ENCODE data around the gene MTUS2. TPM values are rescaled to one million over a fixed set of nuclear protein-coding genes. Genes with fewer than 3 reads are reported as not detected.

MTUS2 gene
- polyA plus RNA-seq, 2 of the 4 experiments (the other 2 are of a cell fraction), result not detected

- TF ChIP-seq PBX3 (IDR thresholded peaks at IDR 0.05) (no peak), JUN (IDR thresholded peaks at IDR 0.05) (no peak), SMC3 (IDR thresholded peaks at IDR 0.05) (no peak), MAZ (IDR thresholded peaks at IDR 0.05; ENCODE audit: borderline replicate concordance, low read depth, low read length) (no peak), ATOH8 (CRISPR knock-in tag; IDR thresholded peaks at IDR 0.05; ENCODE audit: low read depth) (no peak), CEBPB (IDR thresholded peaks at IDR 0.05) (no peak)
These were observed 685.8 kb downstream of the MTUS2 start (continued) for GRCh38 chr13:29505950-29506349.

GRCh38 chr13:29507356-29507755, 687.2 kb downstream of the MTUS2 start:
- Histone ChIP-seq H3K4me1 (peaks cover 5% of the 10 kb centered on the region; the same call in 1 of the 3 replicates), H3K4me3 (no peak overlapping the region), H3K4me2 (no peak overlapping the region), H3K9me3 (no peaks in the 10 kb centered on the region), H3K27ac (no peak overlapping the region)
- DNase-seq (ENCODE audit: low read depth in 1 of 2, low spot score in 1 of 2) (no peak), ATAC-seq (no peak), FAIRE-seq (no peak)
- POLR2A ChIA-PET, result no interaction called here
- CTCF ChIA-PET, result interaction anchor here (0.7 to 4.8 kb wide), 21 partner anchors 10 to 608 kb away, joined by 3 to 43 read pairs (median 5); no protein-coding TSS in a partner anchor
- WGBS (ENCODE audit: missing lambda C conversion rate), result 76% methylated on average over 9 of the region's 14 CpGs
- TF ChIP-seq GATA3 (IDR thresholded peaks at IDR 0.05; ENCODE audit: borderline replicate concordance), result no peak
- no peak for TF ChIP-seq MAZ (IDR thresholded peaks at IDR 0.05; ENCODE audit: borderline replicate concordance, low read depth, low read length)
- TF ChIP-seq POLR2A (IDR thresholded peaks at IDR 0.05; ENCODE audit: low read length), result no peak
- no peak for TF ChIP-seq KDM1A (IDR thresholded peaks at IDR 0.05; ENCODE audit: low read depth)
- no peak for TF ChIP-seq NFE2L2 (conservative IDR thresholded peaks at IDR 0.05; ENCODE audit: low read length)

- ChIA-PET CTCF (interaction anchor here (0.6 to 4.8 kb wide), 38 partner anchors 10 to 644 kb away, joined by 3 to 43 read pairs (median 4); no protein-coding TSS in a partner anchor), POLR2A (no interaction called here)
- FAIRE-seq, result no peak
- DNase-seq (ENCODE audit: low read depth in 1 of 2, low spot score in 1 of 2), result peak; percentile 69 to 70
- no peaks in the 10 kb centered on the region for H3K9me3 ChIP-seq
- H3K27ac ChIP-seq, result no peak overlapping the region
- peak; percentile 80 to 91 for ATAC-seq
- 52% methylated on average over 12 of the region's 16 CpGs for WGBS (ENCODE audit: missing lambda C conversion rate)
- no peak overlapping the region for H3K4me2 ChIP-seq
- peaks cover 5% of the 10 kb centered on the region; the same call in 1 of the 3 replicates for H3K4me1 ChIP-seq
- no peak overlapping the region for H3K4me3 ChIP-seq
- TF ChIP-seq E2F6 (IDR thresholded peaks at IDR 0.05; ENCODE audit: borderline replicate concordance, low read depth) (no peak), RAD21 (conservative IDR thresholded peaks at IDR 0.05 in 1 of 2, IDR thresholded peaks at IDR 0.05 in 1 of 2) (peak; percentile 71 to 76), MAZ (IDR thresholded peaks at IDR 0.05; ENCODE audit: borderline replicate concordance, low read depth, low read length) (no peak), SMC3 (IDR thresholded peaks at IDR 0.05) (peak; percentile 53), JUN (IDR thresholded peaks at IDR 0.05) (no peak), CBX8 (IDR thresholded peaks at IDR 0.05) (no peak), ZSCAN20 (CRISPR knock-in tag; IDR thresholded peaks at IDR 0.05) (no peak), REST (IDR thresholded peaks at IDR 0.05) (no peak), HOXB13 (CRISPR knock-in tag; IDR thresholded peaks at IDR 0.05; ENCODE audit: low read depth) (no peak), ELK1 (IDR thresholded peaks at IDR 0.05; ENCODE audit: low read depth, low read length) (no peak), HMGXB4 (CRISPR knock-in tag; IDR thresholded peaks at IDR 0.05; ENCODE audit: borderline replicate concordance) (no peak), ZFP36 (IDR thresholded peaks at IDR 0.05; ENCODE audit: borderline replicate concordance, partially characterized antibody) (no peak), PHF8 (IDR thresholded peaks at IDR 0.05; ENCODE audit: borderline replicate concordance, low read depth) (no peak), ESRRA (IDR thresholded peaks at IDR 0.05; ENCODE audit: borderline replicate concordance, low read length) (no peak), KDM1A (IDR thresholded peaks at IDR 0.05; ENCODE audit: low read depth) (no peak), HOXA7 (CRISPR knock-in tag; IDR thresholded peaks at IDR 0.05) (no peak), CBX2 (IDR thresholded peaks at IDR 0.05; ENCODE audit: borderline replicate concordance, low read depth) (no peak), NFE2L2 (conservative IDR thresholded peaks at IDR 0.05; ENCODE audit: low read length) (no peak), CHD4 (IDR thresholded peaks at IDR 0.05; ENCODE audit: borderline replicate concordance) (no peak)
These were observed 688.2 kb downstream of the MTUS2 start for GRCh38 chr13:29508130-29508875.
